Mammary epithelial cell (primary cell): ENCODE results near the gene SLC17A3.

Experiments used
- EZH2 ChIP-seq: IDR thresholded peaks from 2 replicates; pipeline ENCODE4 v1.6.1; 2012; ENCODE audit warnings: low read length, inconsistent platforms, borderline replicate concordance
- TF ChIP-seq, protein P1 (sequence below), 2 donors: IDR thresholded peaks in 1 of 2; conservative IDR thresholded peaks in 1 of 2; 2 replicates each; pipeline ENCODE4 v1.5.1; 2011 to 2012; ENCODE audit warnings: inconsistent platforms in 2 of 2, low read length in 2 of 2, mild to moderate bottlenecking in 2 of 2, control low read depth in 1 of 2, low read depth in 1 of 2; ENCODE audit not compliant: insufficient read depth in 1 of 2; ENCODE audit errors: extremely low read depth in 1 of 2

DNA sequence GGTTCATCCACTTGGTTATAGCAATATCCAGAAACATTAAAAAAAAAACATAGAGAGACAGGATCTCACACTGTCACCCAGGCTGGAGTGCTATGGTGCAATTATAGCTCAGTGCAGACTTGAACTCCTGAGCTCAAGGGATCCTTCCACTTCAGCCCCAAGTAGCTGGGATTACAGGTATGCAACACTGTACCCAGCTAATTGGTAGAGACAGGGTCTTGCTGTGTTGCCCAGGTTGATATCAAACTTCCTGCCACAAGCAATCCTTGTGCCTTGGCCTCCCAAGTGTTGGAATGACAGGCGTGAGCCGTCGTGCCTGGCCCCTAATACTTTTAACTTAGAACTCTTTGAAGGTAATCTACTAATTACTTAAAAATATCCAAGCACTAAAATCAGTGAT, 41.4 kb downstream of the SLC17A3 start:
- TF ChIP-seq, protein P1, sequence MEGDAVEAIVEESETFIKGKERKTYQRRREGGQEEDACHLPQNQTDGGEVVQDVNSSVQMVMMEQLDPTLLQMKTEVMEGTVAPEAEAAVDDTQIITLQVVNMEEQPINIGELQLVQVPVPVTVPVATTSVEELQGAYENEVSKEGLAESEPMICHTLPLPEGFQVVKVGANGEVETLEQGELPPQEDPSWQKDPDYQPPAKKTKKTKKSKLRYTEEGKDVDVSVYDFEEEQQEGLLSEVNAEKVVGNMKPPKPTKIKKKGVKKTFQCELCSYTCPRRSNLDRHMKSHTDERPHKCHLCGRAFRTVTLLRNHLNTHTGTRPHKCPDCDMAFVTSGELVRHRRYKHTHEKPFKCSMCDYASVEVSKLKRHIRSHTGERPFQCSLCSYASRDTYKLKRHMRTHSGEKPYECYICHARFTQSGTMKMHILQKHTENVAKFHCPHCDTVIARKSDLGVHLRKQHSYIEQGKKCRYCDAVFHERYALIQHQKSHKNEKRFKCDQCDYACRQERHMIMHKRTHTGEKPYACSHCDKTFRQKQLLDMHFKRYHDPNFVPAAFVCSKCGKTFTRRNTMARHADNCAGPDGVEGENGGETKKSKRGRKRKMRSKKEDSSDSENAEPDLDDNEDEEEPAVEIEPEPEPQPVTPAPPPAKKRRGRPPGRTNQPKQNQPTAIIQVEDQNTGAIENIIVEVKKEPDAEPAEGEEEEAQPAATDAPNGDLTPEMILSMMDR (conservative IDR thresholded peaks at IDR 0.05 in 1 of 2, IDR thresholded peaks at IDR 0.05 in 1 of 2; ENCODE audit: extremely low read depth in 1 of 2, insufficient read depth in 1 of 2, low read depth in 1 of 2, low read length in 2 of 2), result no peak
- TF ChIP-seq EZH2, result no peak
